DMS153 (cell line): Measurements from ENCODE around the gene TTC23L.
A peak's percentile ranks its signal among the peaks of the same experiment; 100 is the strongest.
"Not testable (repeated sequence)": the region's sequence is repeated elsewhere in the genome, so short reads cannot be mapped to it uniquely, and the experiment has no call there.

Source experiments
- DNase-seq: peaks from one replicate; lab custom pipeline; 2025; lab: John Stamatoyannopoulos, UW

Gene TTC23L

DNA sequence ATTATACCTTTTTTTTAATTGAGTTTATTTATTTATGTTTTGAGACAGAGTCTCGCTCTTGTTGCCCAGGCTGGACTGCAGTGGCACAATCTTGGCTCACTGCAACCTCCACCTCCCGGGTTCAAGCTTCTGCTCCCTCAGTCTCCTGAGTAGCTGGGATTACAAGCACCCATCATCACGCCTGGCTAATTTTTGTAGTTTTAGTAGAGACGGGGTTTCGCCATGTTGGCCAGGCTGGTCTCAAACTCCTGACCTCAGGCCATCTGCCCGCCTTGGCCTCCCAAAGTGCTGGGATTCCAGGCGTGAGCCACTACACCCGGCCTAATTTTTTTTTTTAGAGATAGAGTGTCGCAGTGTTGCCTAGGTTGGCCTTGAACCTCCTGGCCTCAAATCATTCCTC lies 84.3 kb downstream of the TTC23L start:
- DNase-seq, result not testable (repeated sequence)

DNA sequence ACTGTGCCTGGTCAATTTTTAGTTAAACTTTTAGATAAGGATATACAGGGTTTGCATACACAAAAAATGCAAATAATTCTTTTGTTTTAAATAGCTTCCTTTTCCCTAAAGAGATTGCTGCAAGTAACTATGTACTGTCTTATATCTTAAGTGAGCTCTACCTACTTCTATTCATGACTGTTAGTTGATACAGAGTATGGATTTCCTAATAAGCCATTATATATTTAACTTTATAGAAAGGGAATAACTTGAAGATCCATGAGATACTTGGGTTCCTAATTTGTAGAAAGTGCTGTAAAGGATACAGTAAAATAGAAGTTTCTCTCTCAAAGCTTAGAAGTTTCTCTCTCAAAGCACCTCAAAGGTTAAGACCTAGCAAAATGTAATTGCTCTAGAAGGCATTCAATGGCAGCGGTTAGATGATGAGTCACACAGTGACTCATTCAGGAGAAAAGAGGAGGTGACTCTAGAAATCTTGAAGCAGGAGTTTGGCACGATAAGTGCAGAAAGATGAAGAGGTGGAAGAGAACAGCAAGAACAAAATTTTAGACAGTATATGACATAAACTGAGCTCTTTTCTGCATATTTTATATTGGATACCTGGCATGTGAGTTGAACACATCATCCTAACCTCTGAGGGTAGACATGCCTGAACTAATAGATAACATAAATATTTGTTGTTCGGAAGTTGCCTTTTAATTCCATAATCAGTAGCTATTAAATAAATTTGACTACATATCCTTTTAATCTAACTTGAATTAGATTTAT lies 84.9 kb downstream of the TTC23L start:
- no peak for DNase-seq

DNA sequence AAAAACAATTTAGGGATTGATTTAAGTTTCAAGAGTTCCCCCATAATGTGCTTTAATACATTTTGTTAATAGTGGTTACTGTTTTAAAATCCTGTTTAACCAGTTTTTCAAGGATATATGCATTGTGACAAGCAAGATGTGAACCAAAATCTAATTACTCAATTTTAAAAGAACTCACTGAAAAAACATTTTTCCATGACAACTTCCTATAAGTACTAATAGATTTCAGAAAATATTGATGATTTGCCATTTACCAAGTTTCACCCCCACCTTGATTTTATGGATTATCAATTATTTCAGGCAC lies 85.5 kb downstream of the TTC23L start:
- DNase-seq, result no peak

DNA sequence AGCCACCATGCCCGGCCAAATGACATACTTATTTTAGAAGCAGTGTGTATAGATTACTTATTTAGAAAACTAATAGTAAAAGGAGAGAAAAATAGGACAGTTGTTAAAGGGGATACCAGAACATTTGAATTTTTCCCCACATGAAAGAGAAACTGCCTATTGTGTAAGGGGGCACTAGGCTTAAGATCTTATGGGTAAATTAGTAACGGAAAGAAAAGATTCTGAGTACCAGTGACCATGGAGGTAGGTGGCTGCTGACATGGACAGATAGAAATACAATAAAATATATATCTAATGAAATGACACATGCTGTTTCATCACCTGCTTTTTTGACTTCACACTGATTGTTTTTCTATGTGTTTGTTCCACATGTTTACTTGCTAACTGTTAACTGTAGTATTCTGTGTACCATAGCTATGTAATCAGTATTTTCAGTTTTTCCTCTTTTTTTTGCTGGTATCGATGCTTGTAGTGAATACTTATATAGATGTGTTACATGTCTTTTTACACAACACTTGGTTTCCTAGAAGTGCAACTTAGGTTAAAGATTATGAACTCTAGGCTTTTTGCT lies 87.4 kb downstream of the TTC23L start:
- no peak for DNase-seq

DNA sequence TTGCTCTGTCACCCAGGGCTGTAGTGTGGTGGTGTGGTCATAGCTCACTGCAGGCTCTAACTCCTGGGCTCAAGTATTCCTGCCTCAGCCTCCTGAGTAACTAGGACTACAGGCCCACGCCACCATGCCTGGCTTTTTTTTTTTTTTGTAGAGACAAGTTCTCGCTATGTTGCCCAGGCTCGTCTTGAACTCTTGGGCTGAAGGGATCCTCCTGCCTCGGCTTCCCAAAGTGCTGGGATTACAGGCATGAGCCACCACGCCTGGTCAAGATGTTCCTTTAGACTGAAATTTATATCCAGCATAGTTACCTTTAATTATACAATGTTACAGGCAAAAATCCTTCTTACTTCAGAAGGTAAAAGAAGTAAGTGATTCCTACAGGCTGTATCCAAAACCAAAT lies 88.8 kb downstream of the TTC23L start:
- no peak for DNase-seq

DNA sequence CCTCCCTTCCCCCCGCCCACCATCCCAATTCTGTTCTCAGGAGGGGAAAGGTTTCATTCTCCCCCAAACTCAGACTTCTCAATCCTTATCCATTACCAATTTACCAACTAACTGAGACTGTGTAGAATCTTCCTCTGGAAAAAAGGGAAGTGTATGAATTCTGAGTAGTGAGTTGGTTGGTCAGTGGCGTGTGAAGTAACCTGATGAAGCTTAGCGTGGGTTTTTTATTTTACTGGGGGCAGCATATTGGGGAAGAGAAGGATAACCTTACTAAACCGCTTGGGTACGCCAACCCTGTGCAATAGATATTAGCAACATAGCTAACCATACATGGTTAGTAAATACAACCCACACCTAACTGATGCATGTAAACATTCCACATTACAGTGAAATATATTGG lies 89.3 kb downstream of the TTC23L start:
- no peak for DNase-seq

DNA sequence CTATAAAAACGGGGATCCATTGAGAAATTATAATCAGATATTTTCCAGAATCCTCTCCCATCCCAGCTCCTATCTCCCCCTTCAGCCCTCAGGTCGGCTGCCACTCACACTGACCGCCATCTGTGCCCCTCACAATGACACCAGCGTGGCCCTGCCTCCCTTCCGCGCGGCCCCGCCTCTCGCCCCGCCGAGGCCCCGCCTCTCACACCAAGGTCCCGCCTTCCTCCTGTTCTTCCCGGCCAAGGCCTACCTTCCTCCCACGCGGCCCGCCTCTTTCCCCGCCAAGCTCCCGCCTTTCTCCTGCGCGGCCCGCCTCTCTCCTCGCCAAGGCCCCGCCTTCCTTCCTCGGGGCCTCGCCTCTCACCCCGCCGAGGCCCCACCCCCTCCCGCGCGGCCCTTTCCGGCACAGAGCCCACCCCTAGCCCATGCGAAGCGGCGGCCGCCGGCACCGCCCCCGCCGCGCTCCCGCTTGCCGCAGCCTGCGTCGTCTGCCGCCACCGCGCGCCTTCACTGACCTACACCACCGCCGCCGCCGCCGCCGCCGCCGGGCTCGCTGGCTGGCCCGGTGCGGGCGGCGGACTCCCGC lies 90.3 kb downstream of the TTC23L start, which contains the start of gene DNAJC21:
Gene DNAJC21, plus strand, starts transcription at position 426 of the 586 bp plus-strand sequence. CDS start 261 bp downstream, outside the sequence.
- DNase-seq, result peak; percentile 97

DNA sequence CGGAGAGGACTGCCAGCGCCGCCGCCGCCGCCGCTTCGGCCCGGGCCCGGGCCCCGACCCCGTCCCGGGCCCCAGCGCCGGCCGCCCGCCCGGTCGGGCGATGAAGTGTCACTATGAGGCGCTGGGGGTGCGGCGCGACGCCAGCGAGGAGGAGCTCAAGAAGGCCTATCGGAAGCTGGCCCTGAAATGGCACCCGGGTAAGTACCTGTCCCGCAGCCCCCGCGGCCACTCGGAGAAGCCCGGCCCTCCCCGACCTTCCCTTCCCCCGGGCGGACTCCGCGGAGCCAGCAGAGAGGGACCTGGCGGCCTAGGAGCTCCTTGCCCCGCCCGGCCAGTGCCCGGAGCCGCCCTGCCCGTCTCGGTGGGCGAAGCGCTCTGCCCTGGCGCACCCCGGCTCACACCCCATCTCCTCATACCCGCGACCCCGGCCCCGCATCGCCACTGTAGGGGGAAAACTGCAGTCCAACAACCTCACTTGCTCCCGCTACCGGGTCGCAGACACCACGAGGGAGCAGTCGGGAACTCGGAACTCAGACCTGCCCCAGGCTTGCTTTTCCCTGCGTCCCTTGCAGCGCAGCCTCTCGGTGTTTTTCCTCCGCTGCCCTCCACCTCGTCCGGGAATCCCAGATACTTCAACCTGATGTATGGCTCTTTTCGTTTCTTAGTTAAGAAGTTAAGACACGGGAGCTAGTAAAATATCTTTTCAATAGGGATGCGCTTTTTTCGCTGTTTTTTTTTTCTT lies 90.9 kb downstream of the TTC23L start:
- peak; percentile 68 for DNase-seq

DNA sequence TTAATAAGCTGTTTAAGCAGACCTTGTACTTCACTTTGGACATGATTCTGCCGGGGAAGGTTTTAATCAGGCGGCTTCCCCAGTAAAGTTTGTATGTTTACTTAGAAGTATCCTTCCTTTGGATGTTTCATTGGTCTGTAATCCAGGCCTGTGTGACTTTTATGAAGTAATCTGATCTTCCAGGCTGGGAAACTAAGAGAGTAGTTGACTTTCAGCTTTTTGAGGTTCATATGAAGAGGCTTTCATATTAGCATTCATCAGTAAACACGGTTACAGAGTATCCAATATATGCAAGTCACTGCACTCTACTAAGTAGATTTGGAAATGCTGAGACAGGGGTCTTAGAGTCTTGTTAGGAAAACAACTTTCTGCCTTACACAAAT lies 91.5 kb downstream of the TTC23L start:
- no peak for DNase-seq

DNA sequence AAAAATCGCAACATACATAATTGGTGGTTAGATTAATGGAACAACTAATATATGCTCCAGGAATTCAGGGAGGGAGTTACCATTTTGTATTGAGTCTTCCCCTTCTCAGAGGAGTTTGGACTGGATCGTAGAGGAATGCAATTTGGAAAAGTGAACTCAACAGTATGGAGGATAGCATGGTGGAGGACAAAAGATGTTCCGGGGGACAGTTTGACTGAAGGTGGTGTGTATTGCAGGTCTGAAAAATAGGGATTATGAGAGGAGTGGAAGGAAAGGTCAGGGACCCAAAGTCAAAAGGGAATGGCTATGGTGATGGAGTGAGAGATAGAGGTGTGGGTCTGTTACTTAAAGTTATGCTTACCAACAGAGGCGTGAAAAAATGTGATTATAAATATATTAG lies 91.9 kb downstream of the TTC23L start:
- DNase-seq, result no peak

DNA sequence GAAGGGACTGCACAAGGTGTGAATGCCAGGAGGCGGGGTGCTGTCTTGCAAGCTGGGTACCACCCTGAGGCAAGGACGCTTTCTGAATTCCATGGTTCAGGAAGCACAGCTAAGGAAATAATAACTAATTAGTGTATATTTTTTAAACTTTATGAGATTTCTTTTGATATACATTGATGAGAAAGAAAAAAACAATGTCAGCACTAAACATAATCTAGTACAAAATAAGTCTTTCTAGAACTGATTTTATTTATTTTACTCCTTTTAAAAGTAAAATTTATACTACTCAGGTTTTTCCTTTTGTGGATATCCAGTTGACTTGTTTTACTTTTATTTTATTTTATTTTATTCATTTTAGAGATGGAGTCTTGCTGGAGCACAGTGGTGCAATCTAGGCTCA lies 94.0 kb downstream of the TTC23L start:
- no peak for DNase-seq

DNA sequence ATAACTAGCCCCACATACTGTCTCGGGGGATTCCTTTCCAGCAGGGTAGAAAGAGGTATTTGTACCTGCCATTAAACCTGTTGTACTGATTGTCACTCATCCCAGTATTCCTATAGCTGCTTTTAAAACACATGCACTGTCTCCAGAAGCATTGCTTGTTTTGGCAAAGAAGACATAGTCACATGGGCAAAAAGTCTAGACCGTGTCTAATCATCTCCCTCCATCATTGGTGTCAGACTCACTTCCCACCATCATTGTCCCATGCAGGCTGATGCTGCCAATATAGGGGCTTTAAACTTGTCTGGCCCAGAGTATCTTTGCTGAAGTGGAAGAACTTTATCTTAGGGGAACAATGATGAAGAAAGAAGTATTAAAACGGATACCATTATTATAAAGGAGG lies 103.0 kb downstream of the TTC23L start:
- no peak for DNase-seq

DNA sequence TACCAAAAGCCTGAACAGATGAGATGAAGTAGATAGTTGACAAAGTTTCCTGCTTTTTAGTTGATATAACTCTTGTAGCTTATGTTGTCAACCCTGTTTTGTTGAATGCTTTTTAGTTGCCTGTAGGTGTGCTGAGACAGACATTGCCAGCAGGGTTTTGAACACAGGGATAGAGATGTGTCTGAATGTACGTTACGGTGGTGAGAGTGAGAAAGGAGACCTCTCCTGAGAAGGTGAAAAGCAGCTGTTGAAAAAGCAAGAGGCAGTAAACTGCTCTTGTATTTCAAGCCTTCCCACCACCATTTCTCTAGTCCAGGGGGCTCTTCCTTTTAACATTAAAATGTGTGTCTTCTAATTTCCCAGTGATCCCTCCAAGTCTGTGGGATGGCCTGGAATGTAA lies 105.1 kb downstream of the TTC23L start:
- DNase-seq, result no peak

DNA sequence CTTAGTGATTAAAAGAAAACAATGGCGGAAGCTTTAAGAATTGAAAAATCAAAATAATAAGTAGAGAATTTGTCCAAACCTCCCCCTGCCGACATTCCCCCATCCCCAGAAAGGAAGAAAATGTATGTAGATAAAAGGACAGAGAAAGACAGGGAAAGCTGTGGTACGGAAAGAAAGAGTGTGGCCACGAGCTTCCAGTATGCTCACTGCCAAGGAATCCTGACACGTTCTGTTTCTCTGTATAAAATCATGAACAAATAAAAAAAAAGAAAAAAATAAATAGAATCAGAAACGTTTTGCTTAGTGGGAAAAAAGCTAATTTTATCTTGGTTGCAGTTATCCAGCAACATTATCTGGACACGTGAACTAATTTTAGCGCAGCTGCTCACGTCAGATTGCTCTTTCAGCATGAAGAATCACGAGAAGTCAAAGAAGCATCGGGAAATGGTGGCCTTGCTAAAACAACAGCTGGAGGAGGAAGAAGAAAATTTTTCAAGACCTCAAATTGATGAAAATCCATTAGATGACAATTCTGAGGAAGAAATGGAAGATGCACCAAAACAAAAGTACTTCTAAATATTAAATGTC lies 105.6 kb downstream of the TTC23L start:
- DNase-seq, result no peak
